Measurements from ENCODE around the gene PPY. TPM values are rescaled to one million over a fixed set of nuclear protein-coding genes. Genes with fewer than 3 reads are reported as not detected.

The PPY gene
- total RNA-seq, 1 donor from 2014 or later, result not detected

- Mint-ChIP-seq H3K27ac (ENCODE audit: unreplicated experiment) (no peak overlapping the region), H3K36me3 (ENCODE audit: low read depth) (no peaks in the 10 kb centered on the region), H3K27me3 (ENCODE audit: low read depth) (peaks cover 79% of the 10 kb centered on the region), H3K4me1 (no peaks in the 10 kb centered on the region), H3K9me3 (no peaks in the 10 kb centered on the region), H3K4me3 (peak overlapping the region; percentile 77)
- DNase-seq (ENCODE audit: low read depth, low spot score), result peak; percentile 26
- TF ChIP-seq, protein P1, sequence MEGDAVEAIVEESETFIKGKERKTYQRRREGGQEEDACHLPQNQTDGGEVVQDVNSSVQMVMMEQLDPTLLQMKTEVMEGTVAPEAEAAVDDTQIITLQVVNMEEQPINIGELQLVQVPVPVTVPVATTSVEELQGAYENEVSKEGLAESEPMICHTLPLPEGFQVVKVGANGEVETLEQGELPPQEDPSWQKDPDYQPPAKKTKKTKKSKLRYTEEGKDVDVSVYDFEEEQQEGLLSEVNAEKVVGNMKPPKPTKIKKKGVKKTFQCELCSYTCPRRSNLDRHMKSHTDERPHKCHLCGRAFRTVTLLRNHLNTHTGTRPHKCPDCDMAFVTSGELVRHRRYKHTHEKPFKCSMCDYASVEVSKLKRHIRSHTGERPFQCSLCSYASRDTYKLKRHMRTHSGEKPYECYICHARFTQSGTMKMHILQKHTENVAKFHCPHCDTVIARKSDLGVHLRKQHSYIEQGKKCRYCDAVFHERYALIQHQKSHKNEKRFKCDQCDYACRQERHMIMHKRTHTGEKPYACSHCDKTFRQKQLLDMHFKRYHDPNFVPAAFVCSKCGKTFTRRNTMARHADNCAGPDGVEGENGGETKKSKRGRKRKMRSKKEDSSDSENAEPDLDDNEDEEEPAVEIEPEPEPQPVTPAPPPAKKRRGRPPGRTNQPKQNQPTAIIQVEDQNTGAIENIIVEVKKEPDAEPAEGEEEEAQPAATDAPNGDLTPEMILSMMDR (conservative IDR thresholded peaks at IDR 0.05), result peak; percentile 50
Observed at GRCh38 chr17:43983515-43984411, 41.5 kb upstream of the PPY start.

GRCh38 chr17:43983196-43983514 lies 40.9 kb upstream of the PPY start:
- DNase-seq (ENCODE audit: low read depth, low spot score), result no peak
- Mint-ChIP-seq H3K4me1 (no peaks in the 10 kb centered on the region), H3K36me3 (ENCODE audit: low read depth) (no peaks in the 10 kb centered on the region), H3K27ac (ENCODE audit: unreplicated experiment) (no peak overlapping the region), H3K27me3 (ENCODE audit: low read depth) (peaks cover 80% of the 10 kb centered on the region), H3K4me3 (peak overlapping the region; percentile 77), H3K9me3 (no peaks in the 10 kb centered on the region)
- TF ChIP-seq, protein P1 (conservative IDR thresholded peaks at IDR 0.05), result no peak

GRCh38 chr17:43982171-43982570 lies 39.9 kb upstream of the PPY start:
- Mint-ChIP-seq H3K27ac (ENCODE audit: unreplicated experiment) (no peak overlapping the region), H3K4me1 (no peaks in the 10 kb centered on the region), H3K9me3 (no peaks in the 10 kb centered on the region), H3K27me3 (ENCODE audit: low read depth) (peaks cover 79% of the 10 kb centered on the region), H3K36me3 (ENCODE audit: low read depth) (no peaks in the 10 kb centered on the region), H3K4me3 (no peak overlapping the region)
- no peak for DNase-seq (ENCODE audit: low read depth, low spot score)
- TF ChIP-seq, protein P1 (conservative IDR thresholded peaks at IDR 0.05), result no peak

- Mint-ChIP-seq H3K9me3 (no peaks in the 10 kb centered on the region), H3K27me3 (ENCODE audit: low read depth) (peaks cover 67% of the 10 kb centered on the region)
- TF ChIP-seq, protein P1 (conservative IDR thresholded peaks at IDR 0.05), result no peak
Observed at GRCh38 chr17:43979671-43980070, 37.4 kb upstream of the PPY start.

GRCh38 chr17:43979011-43979410 lies 36.7 kb upstream of the PPY start:
- H3K36me3 Mint-ChIP-seq (ENCODE audit: low read depth), result no peaks in the 10 kb centered on the region
- DNase-seq (ENCODE audit: low read depth, low spot score), result no peak
- TF ChIP-seq, protein P1 (conservative IDR thresholded peaks at IDR 0.05), result no peak
- H3K27me3 Mint-ChIP-seq (ENCODE audit: low read depth), result peaks cover 67% of the 10 kb centered on the region
- peaks cover 10% of the 10 kb centered on the region for H3K4me1 Mint-ChIP-seq
- H3K27ac Mint-ChIP-seq (ENCODE audit: unreplicated experiment), result no peak overlapping the region
- H3K9me3 Mint-ChIP-seq, result no peaks in the 10 kb centered on the region
- H3K4me3 Mint-ChIP-seq, result no peak overlapping the region

More at GRCh38 chr17:43979671-43980070, 37.4 kb upstream of the PPY start:
- no peak for DNase-seq (ENCODE audit: low read depth, low spot score)
- no peaks in the 10 kb centered on the region for H3K36me3 Mint-ChIP-seq (ENCODE audit: low read depth)
- H3K27ac Mint-ChIP-seq (ENCODE audit: unreplicated experiment), result no peak overlapping the region
- H3K4me3 Mint-ChIP-seq, result no peak overlapping the region
- peaks cover 4% of the 10 kb centered on the region for H3K4me1 Mint-ChIP-seq

Data from neural crest cell (in vitro differentiated cells).